Liver (tissue), 9 donors: ENCODE data around the gene FAM168B. TPM values are rescaled to one million over a fixed set of nuclear protein-coding genes. Genes with fewer than 3 reads are reported as not detected.

Source experiments
- DNase-seq: peaks from one replicate; pipeline ENCODE4 v3.0.0-alpha.2; 2017; ENCODE audit warnings: low spot score
- H3K27ac ChIP-seq, 2 donors: one replicate each; pipeline ENCODE4 v1.7.0; 2013; ENCODE audit warnings: inconsistent platforms in 2 of 2, low read length in 2 of 2, control low read depth in 1 of 2, low read depth in 1 of 2, mild to moderate bottlenecking in 1 of 2
- H3K27me3 ChIP-seq, 4 donors: one replicate each; pipeline versions ENCODE4 v1.6.1 to v1.7.0; 2013; ENCODE audit warnings: low read length in 3 of 4, inconsistent platforms in 1 of 4, mild to moderate bottlenecking in 1 of 4, moderate library complexity in 1 of 4; ENCODE audit not compliant: control insufficient read depth in 4 of 4, insufficient read depth in 4 of 4
- H3K36me3 ChIP-seq, 4 donors: one replicate each; pipeline versions ENCODE4 v1.6.1 to v1.7.0; 2013; ENCODE audit warnings: low read length in 3 of 4, mild to moderate bottlenecking in 3 of 4, low read depth in 1 of 4, moderate library complexity in 1 of 4; ENCODE audit not compliant: control insufficient read depth in 4 of 4, insufficient read depth in 3 of 4
- H3K4me1 ChIP-seq, 4 donors: one replicate each; pipeline versions ENCODE4 v1.6.1 to v1.7.0; 2013; ENCODE audit warnings: low read length in 3 of 4, mild to moderate bottlenecking in 3 of 4, moderate library complexity in 1 of 4; ENCODE audit not compliant: control insufficient read depth in 4 of 4, insufficient read depth in 4 of 4
- H3K4me3 ChIP-seq, 3 donors: one replicate each; pipeline versions ENCODE4 v1.6.1 to v1.7.0; 2013; ENCODE audit warnings: low read length in 3 of 3, control low read depth in 1 of 3, low read depth in 1 of 3, mild to moderate bottlenecking in 1 of 3
- H3K9ac ChIP-seq, 2 donors: one replicate each; pipeline ENCODE4 v1.7.0; 2013; ENCODE audit warnings: low read length in 2 of 2, mild to moderate bottlenecking in 2 of 2, moderate library complexity in 2 of 2, control low read depth in 1 of 2, low read depth in 1 of 2
- H3K9me3 ChIP-seq, 4 donors: one replicate each; pipeline versions ENCODE4 v1.6.1 to v1.7.0; 2013; ENCODE audit warnings: low read length in 3 of 4; ENCODE audit not compliant: control insufficient read depth in 4 of 4
- ATF3 ChIP-seq: IDR thresholded peaks from 2 replicates; pipeline ENCODE4 v1.6.1; 2016; ENCODE audit warnings: antibody characterized with exemption
- CTCF ChIP-seq: fragments of 150-350 bp; IDR thresholded peaks from 2 replicates; pipeline ENCODE4 v1.5.1; 2017; ENCODE audit warnings: improper control_type of control experiment, low read depth, low read length; ENCODE audit not compliant: missing input control
- EGR1 ChIP-seq, 2 donors: IDR thresholded peaks; 2 replicates each; pipeline ENCODE4 v1.6.1; 2016 to 2018; ENCODE audit warnings: antibody characterized with exemption in 2 of 2, low read depth in 2 of 2
- FOXA1 ChIP-seq: IDR thresholded peaks from 2 replicates; pipeline ENCODE4 v1.6.1; 2016; ENCODE audit warnings: antibody characterized with exemption
- FOXA2 ChIP-seq: IDR thresholded peaks from 2 replicates; pipeline ENCODE4 v1.6.1; 2016; ENCODE audit warnings: antibody characterized with exemption
- GABPA ChIP-seq, 2 donors: IDR thresholded peaks in 1 of 2; conservative IDR thresholded peaks in 1 of 2; 2 replicates each; pipeline ENCODE4 v1.6.1; 2016; ENCODE audit warnings: antibody characterized with exemption in 2 of 2, mild to moderate bottlenecking in 1 of 2, moderate library complexity in 1 of 2
- HNF4A ChIP-seq, 2 donors: conservative IDR thresholded peaks; 2 replicates each; pipeline ENCODE4 v1.6.1; 2016; ENCODE audit warnings: antibody characterized with exemption in 2 of 2, mild to moderate bottlenecking in 2 of 2
- HNF4G ChIP-seq: IDR thresholded peaks from 2 replicates; pipeline ENCODE4 v1.6.1; 2016; ENCODE audit warnings: antibody characterized with exemption
- JUND ChIP-seq, 2 donors: IDR thresholded peaks; 2 replicates each; pipeline ENCODE4 v1.6.1; 2016; ENCODE audit warnings: antibody characterized with exemption in 2 of 2
- MAX ChIP-seq: IDR thresholded peaks from 2 replicates; pipeline ENCODE4 v1.6.1; 2016; ENCODE audit warnings: antibody characterized with exemption
- NR2F2 ChIP-seq: IDR thresholded peaks from 2 replicates; pipeline ENCODE4 v1.6.1; 2016; ENCODE audit warnings: antibody characterized with exemption
- RAD21 ChIP-seq, 2 donors: IDR thresholded peaks; 2 replicates each; pipeline ENCODE4 v1.6.1; 2016; ENCODE audit warnings: antibody characterized with exemption in 2 of 2, mild to moderate bottlenecking in 2 of 2
- REST ChIP-seq: IDR thresholded peaks from 2 replicates; pipeline ENCODE4 v1.6.1; 2016; ENCODE audit warnings: antibody characterized with exemption, mild to moderate bottlenecking
- RXRA ChIP-seq, 2 donors: IDR thresholded peaks; 2 replicates each; pipeline ENCODE4 v1.6.1; 2017 to 2018; ENCODE audit warnings: antibody characterized with exemption in 2 of 2, mild to moderate bottlenecking in 1 of 2
- SP1 ChIP-seq: IDR thresholded peaks from 2 replicates; pipeline ENCODE4 v1.6.1; 2018; ENCODE audit warnings: antibody characterized with exemption, mild to moderate bottlenecking
- TAF1 ChIP-seq: conservative IDR thresholded peaks from 2 replicates; pipeline ENCODE4 v1.6.1; 2016; ENCODE audit warnings: antibody characterized with exemption, mild to moderate bottlenecking
- YY1 ChIP-seq: IDR thresholded peaks from 2 replicates; pipeline ENCODE4 v1.6.1; 2016; ENCODE audit warnings: antibody characterized with exemption, mild to moderate bottlenecking
- ZBTB33 ChIP-seq: IDR thresholded peaks from 2 replicates; pipeline ENCODE4 v1.6.1; 2016; ENCODE audit warnings: antibody characterized with exemption
- WGBS: extraction: QIAGEN DNeasy Blood & Tissue Kit; methylation state at CpG from one replicate; pipeline ENCODE4 v1.1.7; 2013; 5-methylcytosine and 5-hydroxymethylcytosine counted together
- polyA plus RNA-seq, 2 donors: library from polyadenylated mRNA; stranded (reverse) in 1 of 2; unstranded in 1 of 2; fragments of 200-250 nt in 1 of 2; fragments of >200 nt in 1 of 2; fragmentation: Nextera tagmentation in 1 of 2; extraction: Ambion mirVana in 1 of 2; gene quantifications; one replicate each; pipeline versions ENCODE4 v1.2.1 to v1.2.3, GENCODE V29; 2013 to 2015
- total RNA-seq, 2 donors: library from RNA; depleted of rRNA; stranded (reverse); fragments of >200 nt; gene quantifications; one replicate each; pipeline ENCODE4 v1.2.3, GENCODE V29; 2014
- donor health status: healthy.
- donor health status: healthy.
- donor health status: healthy.
- donor health status: healthy.
- donor health status: healthy.

The FAM168B gene
- total and polyA plus RNA-seq, 4 donors = 13.9 to 62.3 (median 30.8) TPM

GRCh38 chr2:131127981-131128380, 34.7 kb upstream of the FAM168B start (continued):
- TF ChIP-seq ATF3 (no peak), YY1 (no peak)

- Histone ChIP-seq H3K4me3 (no peak overlapping the region), H3K27me3 (no peaks in the 10 kb centered on the region), H3K9ac (no peak overlapping the region), H3K4me1 (no peaks in the 10 kb centered on the region), H3K27ac (no peak overlapping the region), H3K9me3 (no peaks in the 10 kb centered on the region), H3K36me3 (peaks cover 8 to 47% (median 42%) of the 10 kb centered on the region in 4 donors)
- DNase-seq = no peak
- WGBS = 97% methylated on average over 3 of the region's 3 CpGs
- TF ChIP-seq ZBTB33 (no peak), MAX (no peak), REST (no peak), JUND (IDR thresholded peaks at IDR 0.05) (no peak), RAD21 (IDR thresholded peaks at IDR 0.05) (no peak), ATF3 (no peak), CTCF (no peak), EGR1 (IDR thresholded peaks at IDR 0.05; ENCODE audit: low read depth in 2 of 2) (no peak), NR2F2 (no peak), YY1 (no peak), FOXA2 (no peak), RXRA (IDR thresholded peaks at IDR 0.05) (no peak), HNF4G (no peak), TAF1 (no peak), GABPA (IDR thresholded peaks at IDR 0.05 in 1 of 2, conservative IDR thresholded peaks at IDR 0.05 in 1 of 2) (no peak), SP1 (no peak), FOXA1 (no peak), HNF4A (conservative IDR thresholded peaks at IDR 0.05) (no peak)
Measured at GRCh38 chr2:131127076-131127475, 33.8 kb upstream of the FAM168B start.
